Stomach smooth muscle (tissue), 2 donors: ENCODE measurements around the gene WDR83.
"Not testable (repeated sequence)": the region's sequence is repeated elsewhere in the genome, so short reads cannot be mapped to it uniquely, and the experiment has no call there.

ENCODE experiments used
- H3K27ac ChIP-seq: one replicate; pipeline ENCODE4 v1.7.0; 2013; ENCODE audit warnings: mild to moderate bottlenecking, low read length, inconsistent platforms
- H3K27me3 ChIP-seq, 2 donors: one replicate each; pipeline ENCODE4 v1.7.0; 2013; ENCODE audit warnings: low read length in 2 of 2; ENCODE audit not compliant: insufficient read depth in 2 of 2, control insufficient read depth in 1 of 2
- H3K36me3 ChIP-seq, 2 donors: one replicate each; pipeline ENCODE4 v1.7.0; 2013; ENCODE audit warnings: low read length in 2 of 2; ENCODE audit not compliant: control insufficient read depth in 2 of 2, insufficient read depth in 2 of 2
- H3K4me1 ChIP-seq: one replicate; pipeline ENCODE4 v1.7.0; 2013; ENCODE audit warnings: low read length; ENCODE audit not compliant: control insufficient read depth, insufficient read depth
- H3K4me3 ChIP-seq, 2 donors: one replicate each; pipeline ENCODE4 v1.7.0; 2013; ENCODE audit warnings: low read length in 2 of 2
- H3K9ac ChIP-seq, 2 donors: one replicate each; pipeline ENCODE4 v1.7.0; 2013; ENCODE audit warnings: low read length in 2 of 2, mild to moderate bottlenecking in 1 of 2
- H3K9me3 ChIP-seq, 2 donors: one replicate each; pipeline ENCODE4 v1.7.0; 2013; ENCODE audit warnings: low read length in 2 of 2; ENCODE audit not compliant: control insufficient read depth in 2 of 2
- donor health status: healthy.
- donor health status: Pancreatic carcinoma.

WDR83 gene, protein sequence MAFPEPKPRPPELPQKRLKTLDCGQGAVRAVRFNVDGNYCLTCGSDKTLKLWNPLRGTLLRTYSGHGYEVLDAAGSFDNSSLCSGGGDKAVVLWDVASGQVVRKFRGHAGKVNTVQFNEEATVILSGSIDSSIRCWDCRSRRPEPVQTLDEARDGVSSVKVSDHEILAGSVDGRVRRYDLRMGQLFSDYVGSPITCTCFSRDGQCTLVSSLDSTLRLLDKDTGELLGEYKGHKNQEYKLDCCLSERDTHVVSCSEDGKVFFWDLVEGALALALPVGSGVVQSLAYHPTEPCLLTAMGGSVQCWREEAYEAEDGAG

DNA sequence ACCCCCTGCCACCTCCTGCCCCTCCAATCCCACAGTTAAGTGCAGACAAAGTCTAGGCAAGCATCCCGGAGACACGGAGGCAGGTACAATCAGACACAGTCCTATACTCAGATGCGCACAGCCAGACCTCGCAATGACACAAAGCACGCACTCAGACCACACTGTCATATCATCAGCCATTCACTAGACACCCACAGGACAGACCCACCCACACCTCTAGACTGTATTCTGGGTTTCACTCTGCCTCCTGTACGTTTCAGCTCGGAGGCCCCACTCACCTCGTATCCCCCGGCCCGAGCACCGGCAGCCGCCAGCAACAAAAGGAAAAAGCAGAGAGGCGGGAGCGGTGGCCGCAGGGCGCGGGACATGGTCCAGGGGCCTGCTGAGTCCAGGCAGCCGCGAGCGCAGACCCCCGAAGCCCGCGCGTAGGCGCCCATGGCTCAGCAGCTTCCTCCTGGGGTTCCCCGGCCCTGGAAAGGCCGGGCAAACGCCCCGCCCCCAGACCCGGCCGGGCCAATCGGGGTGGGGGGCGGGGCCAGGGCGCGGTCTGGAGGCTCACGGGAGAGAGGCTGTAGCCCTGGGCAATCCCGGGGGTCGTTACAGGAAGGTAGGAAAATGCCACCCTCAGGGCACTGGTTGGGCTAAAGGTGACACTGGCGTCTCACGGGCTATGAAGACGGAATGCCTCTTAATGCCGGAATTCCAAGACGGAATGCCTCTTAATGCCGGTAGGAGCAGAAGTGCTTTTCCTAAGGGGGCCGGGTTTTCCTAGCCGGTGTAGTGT is at the start of gene WDR83, which contains the start of gene MAN2B1:
WDR83 (plus strand) TSS at position 543 of the 784 bp plus-strand sequence. CDS start 2,984 bp downstream, outside the sequence.
MAN2B1 (minus strand) TSS at position 478 of the 784 bp plus-strand sequence; CDS start at position 437, 41 bp downstream.
- H3K27me3 ChIP-seq: no peaks in the 10 kb centered on the region
- peaks cover 5 to 13% of the 10 kb centered on the region in 2 donors for H3K36me3 ChIP-seq
- H3K4me3 ChIP-seq: peak within 1 kb of the TSS; percentile 94 to 97
- H3K9me3 ChIP-seq: no peaks in the 10 kb centered on the region
- peaks cover 41% of the 10 kb centered on the region for H3K4me1 ChIP-seq
- peak within 1 kb of the TSS; percentile 89 to 90 for H3K9ac ChIP-seq
- peak within 1 kb of the TSS; percentile 64 for H3K27ac ChIP-seq

DNA sequence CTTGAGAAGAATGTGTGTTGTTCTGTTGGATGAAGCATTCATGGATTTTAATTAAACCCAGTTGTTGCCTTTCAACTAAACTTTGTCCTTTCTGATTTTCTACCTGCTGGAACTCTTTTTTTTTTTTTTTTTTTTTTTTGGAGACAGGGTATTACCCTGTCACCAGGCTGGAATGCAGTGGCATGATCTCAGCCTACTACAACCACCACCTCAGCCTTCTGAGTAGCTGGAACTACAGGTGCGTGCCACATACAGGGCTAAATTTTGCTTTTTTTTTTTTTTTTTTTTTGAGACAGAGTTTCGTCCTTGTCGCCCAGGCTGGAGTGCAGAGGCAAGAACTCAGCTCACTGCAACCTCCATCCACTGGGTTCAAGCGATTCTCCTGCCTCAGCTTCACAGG is 49.0 kb upstream of the WDR83 start:
- Histone ChIP-seq H3K4me3 (no peak overlapping the region), H3K27me3 (no peaks in the 10 kb centered on the region), H3K36me3 (peaks cover 8 to 11% of the 10 kb centered on the region in 2 donors), H3K9me3 (no peaks in the 10 kb centered on the region), H3K27ac (no peak overlapping the region), H3K9ac (no peak overlapping the region), H3K4me1 (peaks cover 6% of the 10 kb centered on the region)

DNA sequence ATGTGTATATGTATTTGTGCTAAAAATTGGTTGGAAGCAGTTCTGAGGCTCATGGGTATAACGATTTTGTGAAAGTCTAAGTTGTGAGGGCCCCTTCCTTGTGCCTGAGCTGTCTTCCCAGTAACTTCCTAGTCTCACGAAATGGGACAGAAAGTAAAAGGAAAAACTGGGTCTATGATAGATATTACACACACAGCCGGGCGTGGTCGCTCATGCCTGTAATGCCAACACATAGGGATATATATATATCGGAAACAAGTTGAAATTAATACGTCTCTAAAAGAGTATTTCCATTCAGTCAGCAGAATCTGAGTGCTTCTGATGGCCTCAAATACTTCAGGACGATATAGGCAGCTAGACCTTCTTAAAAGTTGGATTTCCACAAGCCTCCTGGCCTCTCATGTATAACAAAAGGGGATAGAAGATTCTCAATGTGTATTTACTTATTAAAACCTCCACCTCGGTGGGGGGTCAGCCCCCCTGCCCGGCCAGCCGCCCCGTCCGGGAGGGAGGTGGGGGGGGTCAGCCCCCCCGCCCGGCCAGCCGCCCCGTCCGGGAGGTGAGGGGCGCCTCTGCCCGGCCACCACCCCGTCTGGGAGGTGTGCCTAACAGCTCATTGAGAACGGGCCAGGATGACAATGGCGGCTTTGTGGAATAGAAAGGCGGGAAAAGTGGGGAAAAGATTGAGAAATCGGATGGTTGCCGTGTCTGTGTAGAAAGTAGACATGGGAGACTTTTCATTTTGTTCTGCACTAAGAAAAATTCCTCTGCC is 45.2 kb upstream of the WDR83 start:
- not testable (repeated sequence) for H3K4me3 ChIP-seq, H3K9me3 ChIP-seq, H3K4me1 ChIP-seq, H3K9ac ChIP-seq, H3K36me3 ChIP-seq, H3K27me3 ChIP-seq, H3K27ac ChIP-seq

DNA sequence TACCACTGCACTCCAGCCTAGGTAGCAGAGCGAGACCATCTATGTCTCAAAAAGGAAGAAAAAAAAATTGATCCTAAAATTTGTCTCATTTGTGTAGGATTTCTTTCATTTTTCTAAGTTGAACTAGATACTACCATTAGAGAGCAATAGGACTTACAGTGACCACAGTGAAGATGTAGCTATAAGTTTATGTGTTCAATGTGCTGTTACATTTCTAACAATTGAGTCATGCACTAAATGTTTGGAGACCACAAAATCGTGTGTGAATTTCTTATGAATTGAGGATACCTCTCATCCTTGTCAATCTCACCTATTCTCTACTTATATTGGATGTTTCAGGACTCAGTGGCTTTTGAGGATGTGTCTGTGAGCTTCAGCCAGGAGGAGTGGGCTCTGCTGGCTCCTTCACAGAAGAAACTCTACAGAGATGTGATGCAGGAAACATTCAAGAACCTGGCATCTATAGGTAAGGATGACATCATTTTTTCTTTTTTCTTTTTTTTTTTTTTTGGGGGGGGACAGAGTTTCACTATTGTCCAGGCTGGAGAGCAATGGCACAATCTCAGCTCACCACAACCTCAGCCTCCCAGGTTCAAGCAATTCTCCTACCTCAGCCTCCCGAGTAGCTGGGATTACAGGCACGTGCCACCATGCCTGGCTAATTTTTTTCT is 43.1 kb upstream of the WDR83 start:
- H3K27ac ChIP-seq: no peak overlapping the region
- H3K36me3 ChIP-seq: peaks cover 17 to 19% of the 10 kb centered on the region in 2 donors
- H3K4me1 ChIP-seq: no peaks in the 10 kb centered on the region
- peaks cover 0 to 3% of the 10 kb centered on the region in 2 donors for H3K9me3 ChIP-seq
- H3K27me3 ChIP-seq: no peaks in the 10 kb centered on the region
- H3K9ac ChIP-seq: no peak overlapping the region
- H3K4me3 ChIP-seq: no peak overlapping the region

DNA sequence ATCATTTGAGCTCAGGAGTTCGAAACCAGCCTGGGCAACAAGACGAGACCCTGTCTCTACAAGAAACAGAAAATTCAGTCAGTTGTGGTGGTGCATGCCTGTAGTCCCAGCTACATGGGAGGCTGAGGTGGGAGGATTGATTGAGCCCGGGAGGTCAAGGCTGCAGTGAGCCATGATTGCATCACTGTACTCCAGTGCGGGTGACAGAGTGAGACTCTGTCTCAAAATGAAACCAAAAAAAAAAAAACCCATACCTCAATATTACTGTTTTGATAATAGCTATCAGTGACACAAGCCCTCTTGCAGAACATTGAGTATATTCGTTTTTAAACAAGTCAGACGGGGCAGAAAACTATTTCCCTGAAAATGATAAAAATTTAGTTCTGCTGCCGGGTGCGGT is 39.6 kb upstream of the WDR83 start:
- no peaks in the 10 kb centered on the region for H3K27me3 ChIP-seq
- peaks cover 0 to 3% of the 10 kb centered on the region in 2 donors for H3K9me3 ChIP-seq
- H3K36me3 ChIP-seq: peaks cover 26 to 29% of the 10 kb centered on the region in 2 donors
- no peak overlapping the region for H3K4me3 ChIP-seq
- H3K4me1 ChIP-seq: no peaks in the 10 kb centered on the region
- H3K27ac ChIP-seq: no peak overlapping the region
- no peak overlapping the region for H3K9ac ChIP-seq

DNA sequence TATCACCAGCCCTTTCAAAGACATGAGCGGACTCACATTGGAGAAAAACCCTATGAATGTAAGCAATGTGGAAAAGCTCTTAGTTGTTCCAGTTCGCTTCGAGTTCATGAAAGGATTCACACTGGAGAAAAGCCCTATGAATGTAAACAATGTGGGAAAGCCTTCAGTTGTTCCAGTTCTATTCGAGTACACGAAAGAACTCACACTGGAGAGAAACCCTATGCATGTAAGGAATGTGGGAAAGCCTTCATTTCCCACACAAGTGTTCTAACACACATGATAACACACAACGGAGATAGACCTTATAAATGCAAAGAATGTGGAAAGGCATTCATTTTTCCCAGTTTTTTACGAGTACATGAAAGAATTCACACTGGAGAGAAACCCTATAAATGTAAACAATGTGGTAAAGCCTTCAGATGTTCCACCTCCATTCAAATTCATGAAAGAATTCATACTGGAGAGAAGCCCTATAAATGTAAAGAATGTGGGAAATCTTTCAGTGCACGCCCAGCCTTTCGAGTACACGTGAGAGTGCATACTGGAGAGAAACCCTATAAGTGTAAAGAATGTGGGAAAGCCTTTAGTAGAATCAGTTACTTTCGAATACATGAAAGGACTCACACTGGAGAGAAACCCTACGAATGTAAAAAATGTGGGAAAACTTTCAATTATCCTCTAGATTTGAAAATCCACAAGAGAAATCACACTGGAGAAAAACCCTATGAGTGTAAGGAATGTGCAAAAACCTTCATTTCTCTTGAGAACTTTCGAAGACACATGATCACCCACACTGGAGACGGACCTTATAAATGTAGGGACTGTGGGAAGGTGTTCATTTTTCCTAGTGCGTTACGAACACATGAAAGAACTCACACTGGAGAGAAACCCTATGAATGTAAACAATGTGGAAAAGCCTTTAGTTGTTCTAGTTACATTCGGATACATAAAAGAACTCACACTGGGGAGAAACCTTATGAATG is 38.3 kb upstream of the WDR83 start:
- no peak overlapping the region for H3K4me3 ChIP-seq
- H3K27me3 ChIP-seq: no peaks in the 10 kb centered on the region
- H3K36me3 ChIP-seq: peaks cover 26 to 29% of the 10 kb centered on the region in 2 donors

DNA sequence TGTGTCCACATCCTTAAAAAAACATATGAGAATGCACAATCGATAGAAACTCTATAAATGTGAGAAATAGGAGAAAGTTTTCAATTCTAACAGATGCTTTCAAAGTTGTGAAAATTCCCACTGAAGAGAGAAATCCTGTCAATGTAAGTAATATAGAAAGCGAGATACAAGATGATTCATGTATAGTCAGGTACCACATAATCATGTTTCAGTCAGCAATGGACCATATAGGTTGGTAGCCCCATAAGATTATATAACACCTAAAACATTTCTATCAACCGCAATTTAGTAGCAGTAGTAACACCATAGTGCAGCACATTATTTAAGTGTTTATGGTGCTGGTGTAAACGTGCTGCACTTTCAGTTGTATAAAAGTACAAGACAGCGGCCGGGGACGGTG is 37.4 kb upstream of the WDR83 start:
- H3K9me3 ChIP-seq: peaks cover 0 to 3% of the 10 kb centered on the region in 2 donors
- no peaks in the 10 kb centered on the region for H3K4me1 ChIP-seq
- H3K9ac ChIP-seq: no peak overlapping the region
- H3K27ac ChIP-seq: no peak overlapping the region
- peaks cover 26 to 29% of the 10 kb centered on the region in 2 donors for H3K36me3 ChIP-seq
- H3K27me3 ChIP-seq: no peaks in the 10 kb centered on the region
- no peak overlapping the region for H3K4me3 ChIP-seq

More for the DNA sequence above, 38.3 kb upstream of the WDR83 start:
- H3K4me1 ChIP-seq: no peaks in the 10 kb centered on the region
- no peak overlapping the region for H3K27ac ChIP-seq
- H3K9me3 ChIP-seq: peaks cover 0 to 3% of the 10 kb centered on the region in 2 donors
- no peak overlapping the region for H3K9ac ChIP-seq

DNA sequence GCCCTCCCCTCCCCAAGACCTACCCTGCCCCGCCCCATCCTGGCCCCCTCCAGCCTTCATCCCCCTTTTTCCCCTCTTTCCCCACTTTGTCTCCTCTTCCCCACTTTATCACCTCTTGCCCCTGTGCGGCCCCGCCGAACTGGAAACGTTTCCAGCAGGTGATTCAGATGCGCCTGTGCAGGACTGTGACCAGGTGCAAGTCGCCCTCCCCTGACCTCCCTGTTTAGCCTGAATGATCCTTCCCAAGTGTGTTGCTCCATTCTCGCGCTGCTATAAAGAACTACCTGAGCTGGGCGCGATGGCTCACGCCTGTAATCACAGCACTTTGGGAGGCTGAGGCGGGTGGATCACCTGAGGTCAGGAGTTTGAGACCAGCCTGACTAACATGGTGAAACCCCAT is 30.0 kb upstream of the WDR83 start:
- no peak overlapping the region for H3K9ac ChIP-seq
- H3K4me1 ChIP-seq: peaks cover 7% of the 10 kb centered on the region

DNA sequence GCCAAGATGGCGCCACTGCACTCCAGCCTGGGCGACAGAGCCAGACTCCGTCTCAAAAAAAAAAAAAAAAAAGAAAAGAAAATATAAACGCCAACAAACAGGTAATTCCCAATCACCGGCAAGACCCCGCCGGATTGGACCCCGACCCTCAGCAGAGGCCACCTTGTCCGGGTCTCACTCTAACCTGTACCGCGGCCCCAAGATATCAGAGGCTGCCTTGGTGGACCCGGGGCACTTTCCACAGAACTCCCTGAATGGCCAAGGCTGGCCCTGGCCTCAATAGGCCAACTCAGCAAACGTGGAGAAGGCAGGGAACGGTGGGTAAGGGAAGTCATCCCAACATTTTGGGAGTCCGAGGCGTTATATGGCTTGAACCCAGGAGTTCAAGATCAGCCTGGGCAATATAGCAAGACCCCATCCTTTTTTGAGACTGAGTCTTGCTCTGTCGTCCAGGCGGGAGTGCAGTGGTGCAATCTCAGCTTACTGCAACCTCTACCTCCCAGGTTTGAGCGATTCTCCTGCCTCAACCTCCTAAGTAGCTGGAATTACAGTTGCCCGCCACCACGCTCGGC is 27.9 kb upstream of the WDR83 start:
- peaks cover 7% of the 10 kb centered on the region for H3K4me1 ChIP-seq
- no peaks in the 10 kb centered on the region for H3K27me3 ChIP-seq
- no peaks in the 10 kb centered on the region for H3K36me3 ChIP-seq
- H3K9ac ChIP-seq: no peak overlapping the region
- H3K27ac ChIP-seq: no peak overlapping the region
- no peaks in the 10 kb centered on the region for H3K9me3 ChIP-seq
- H3K4me3 ChIP-seq: no peak overlapping the region

More for the DNA sequence above, 30.0 kb upstream of the WDR83 start:
- Histone ChIP-seq H3K27me3 (no peaks in the 10 kb centered on the region), H3K36me3 (no peaks in the 10 kb centered on the region), H3K27ac (no peak overlapping the region), H3K9me3 (no peaks in the 10 kb centered on the region), H3K4me3 (no peak overlapping the region)
